GM12878 (cell line): ENCODE measurements around the gene HHLA2. TPM values are rescaled to one million over a fixed set of nuclear protein-coding genes. Genes with fewer than 3 reads are reported as not detected.

Source experiments
- CHD1 ChIP-seq: IDR thresholded peaks from 2 replicates; pipeline ENCODE4 v1.6.1; 2012; ENCODE audit warnings: low read depth, low read length, improper control_type of control experiment
- EGR1 ChIP-seq, 2 experiments: IDR thresholded peaks; 1 replicate in 1 of 2; 2 replicates in 1 of 2; pipeline ENCODE4 v1.6.1; 2011 to 2012; ENCODE audit warnings: low read depth in 2 of 2, low read length in 2 of 2, borderline replicate concordance in 1 of 2, mild to moderate bottlenecking in 1 of 2, moderate library complexity in 1 of 2
- IRF4 ChIP-seq: IDR thresholded peaks from 2 replicates; pipeline ENCODE4 v1.6.1; 2011; ENCODE audit warnings: low read depth, low read length
- JUNB ChIP-seq: IDR thresholded peaks from 2 replicates; pipeline ENCODE4 v1.6.1; 2016; ENCODE audit warnings: antibody characterized with exemption, mild to moderate bottlenecking
- KLF5 ChIP-seq: fragments of 450-650 bp; IDR thresholded peaks from 2 replicates; pipeline ENCODE4 v1.6.1; 2014; ENCODE audit warnings: mild to moderate bottlenecking; ENCODE audit not compliant: partially characterized antibody
- PAX5 ChIP-seq: IDR thresholded peaks from 2 replicates; pipeline ENCODE4 v1.6.1; 2011; ENCODE audit warnings: low read depth, low read length, borderline replicate concordance
- PBX3 ChIP-seq: IDR thresholded peaks from 2 replicates; pipeline ENCODE4 v1.6.1; 2011; ENCODE audit warnings: mild to moderate bottlenecking, low read depth, low read length, moderate library complexity; ENCODE audit not compliant: insufficient replicate concordance
- PML ChIP-seq: IDR thresholded peaks from 2 replicates; pipeline ENCODE4 v1.6.1; 2012; ENCODE audit warnings: low read length, inconsistent platforms
- SREBF2 ChIP-seq: IDR thresholded peaks from 2 replicates; pipeline ENCODE4 v1.6.1; 2012; ENCODE audit warnings: mild to moderate bottlenecking, low read length
- ZZZ3 ChIP-seq: IDR thresholded peaks from 2 replicates; pipeline ENCODE4 v1.6.1; 2011; ENCODE audit warnings: low read depth; ENCODE audit not compliant: control insufficient read depth, insufficient read length
- polyA plus RNA-seq, 11 experiments: library from polyadenylated mRNA; depleted of rRNA in 4 of 11; unstranded in 6 of 11; stranded (reverse) in 5 of 11; fragments of >200 nt; fragmentation: Nextera tagmentation in 4 of 11; fragmentation: Illumina TruSeq in 1 of 11; extraction: Ambion mirVana in 4 of 11; extraction: Trizol in 1 of 11; gene quantifications; 1 replicate in 1 of 11; 2 replicates in 10 of 11; pipeline versions ENCODE4 v1.2.1 to v1.2.3, GENCODE V29; 2011 to 2016; ENCODE audit warnings: inconsistent platforms in 2 of 11, missing spikeins in 2 of 11, low read depth in 1 of 11
- total RNA-seq, 4 experiments: library from RNA; depleted of rRNA in 3 of 4; stranded (reverse); fragments of >200 nt in 3 of 4; fragmentation: Illumina TruSeq in 1 of 4; extraction: Trizol in 1 of 4; gene quantifications; 2 replicates each; pipeline versions ENCODE4 v1.2.1 to v1.2.3, GENCODE V29; 2013 to 2021
- TF ChIP-seq, protein P1 (sequence below): IDR thresholded peaks from 2 replicates; pipeline ENCODE4 v1.6.1; 2012; ENCODE audit warnings: low read depth, low read length, improper control_type of control experiment

The HHLA2 gene
- total and polyA plus RNA-seq, 10 of the 15 experiments (the other 5 are each of a cell fraction or from before 2014, with no cell fraction given): 0.11 to 1.3 (median 0.28) TPM; not detected in 1

DNA sequence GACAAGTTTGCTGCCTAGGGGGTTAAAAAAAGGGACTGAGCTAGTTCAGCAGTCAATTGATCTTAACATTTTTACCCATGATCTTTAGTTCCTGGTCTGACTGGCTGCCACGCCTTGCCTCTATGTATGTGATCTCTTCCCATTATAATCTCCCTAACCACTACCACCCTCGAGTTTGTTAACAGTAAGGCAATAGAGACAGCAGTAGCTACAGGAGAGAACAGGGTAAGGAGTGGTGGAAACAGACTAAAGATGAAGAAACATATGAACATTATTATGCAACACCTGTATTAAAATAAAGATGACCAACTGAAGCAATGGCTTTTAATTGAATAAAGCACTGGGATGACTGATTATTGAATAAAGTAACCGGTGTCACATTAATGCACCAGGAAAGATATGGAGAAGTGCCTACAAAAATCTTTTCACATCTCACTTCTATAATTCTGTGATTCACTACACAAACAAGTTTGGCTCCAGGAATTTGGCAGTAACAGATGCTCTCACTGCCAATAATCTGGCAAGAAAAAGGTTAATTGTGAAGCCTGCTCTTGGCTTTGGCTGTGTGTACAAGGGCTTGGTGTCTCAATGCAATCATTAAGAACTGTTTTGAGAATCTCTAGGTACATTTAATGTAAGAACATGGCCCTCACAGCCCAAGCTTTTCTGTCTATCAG lies 95.7 kb downstream of the HHLA2 start (continued):
- TF ChIP-seq JUNB (no peak), CHD1 (no peak), SREBF2 (no peak), ZZZ3 (no peak), KLF5 (no peak), IRF4 (no peak), EGR1 (IDR thresholded peaks at IDR 0.05; ENCODE audit: borderline replicate concordance in 1 of 2, low read depth in 2 of 2, low read length in 2 of 2) (no peak), PAX5 (no peak), PBX3 (no peak), PML (no peak)
- TF ChIP-seq, protein P1, sequence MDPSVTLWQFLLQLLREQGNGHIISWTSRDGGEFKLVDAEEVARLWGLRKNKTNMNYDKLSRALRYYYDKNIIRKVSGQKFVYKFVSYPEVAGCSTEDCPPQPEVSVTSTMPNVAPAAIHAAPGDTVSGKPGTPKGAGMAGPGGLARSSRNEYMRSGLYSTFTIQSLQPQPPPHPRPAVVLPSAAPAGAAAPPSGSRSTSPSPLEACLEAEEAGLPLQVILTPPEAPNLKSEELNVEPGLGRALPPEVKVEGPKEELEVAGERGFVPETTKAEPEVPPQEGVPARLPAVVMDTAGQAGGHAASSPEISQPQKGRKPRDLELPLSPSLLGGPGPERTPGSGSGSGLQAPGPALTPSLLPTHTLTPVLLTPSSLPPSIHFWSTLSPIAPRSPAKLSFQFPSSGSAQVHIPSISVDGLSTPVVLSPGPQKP: no peak
